GM18519 (cell line): Measurements from ENCODE around the gene PSMB7.

Experiments used
- ATAC-seq: cut with Tn5 transposase; IDR thresholded peaks from one replicate; pipeline ENCODE4 v1.9.1; 2021; ENCODE audit warnings: mild to moderate bottlenecking, moderate library complexity; ENCODE audit not compliant: unreplicated experiment, low FRiP score

The PSMB7 gene

DNA sequence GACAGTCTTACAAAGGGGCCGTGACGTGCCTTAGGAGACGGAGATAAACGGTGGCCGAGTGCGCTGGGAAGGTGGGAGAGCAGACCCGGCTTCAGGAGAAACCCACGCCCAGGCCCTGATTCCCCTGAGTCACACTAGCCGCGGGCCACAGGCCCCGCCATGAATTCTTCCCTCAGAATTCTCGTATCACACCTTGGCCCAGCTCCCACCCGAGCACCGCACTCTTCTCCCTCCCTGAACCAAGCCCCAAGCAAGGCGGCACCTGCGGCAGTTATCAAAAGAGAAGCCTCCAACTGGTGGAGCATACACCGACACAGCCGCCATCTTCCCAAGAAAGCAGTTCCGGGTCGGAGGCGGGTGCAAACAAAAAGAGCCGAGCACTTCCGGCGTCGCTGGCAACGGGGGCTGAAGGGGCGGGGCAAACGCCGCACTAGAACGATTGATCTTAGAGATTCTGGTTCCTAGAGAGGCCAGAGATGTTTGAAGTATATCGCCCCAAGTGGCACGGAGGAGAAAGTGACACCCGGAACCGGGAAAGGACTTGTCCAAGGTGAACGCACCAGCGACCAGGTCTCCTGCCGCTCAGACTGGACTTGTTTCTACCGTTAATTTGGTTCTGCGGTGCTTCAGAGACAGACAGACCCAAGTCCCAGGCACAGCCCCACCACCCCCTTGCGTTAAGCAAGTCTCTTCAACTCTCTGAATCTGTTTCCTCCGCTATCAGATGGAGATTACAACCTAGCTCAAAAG lies at the start of gene PSMB7:
Gene PSMB7 (minus strand): TSS at position 341 of the 750 bp plus-strand sequence. CDS start 17 bp downstream, at position 324.
- ATAC-seq = no peak

DNA sequence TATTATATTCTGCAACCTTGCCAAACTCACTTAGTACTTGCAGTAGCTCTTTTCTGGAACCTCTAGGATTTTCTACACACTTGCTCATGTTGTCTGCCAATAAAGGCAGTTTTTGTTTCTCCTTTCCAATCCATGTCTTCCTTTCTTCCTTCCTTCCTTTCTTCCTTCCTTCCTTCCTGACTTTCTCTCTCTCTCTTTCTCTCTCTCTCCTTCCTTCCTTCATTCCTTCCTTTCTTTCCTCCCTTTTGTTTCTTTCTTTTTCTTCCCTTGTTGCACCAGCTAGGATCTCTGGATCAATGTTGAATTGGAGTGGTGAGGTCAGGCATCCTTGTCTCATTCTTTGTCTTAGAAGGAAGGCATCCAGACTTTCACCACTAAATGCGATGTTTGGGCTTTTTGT lies 47.5 kb upstream of the PSMB7 start:
- ATAC-seq = no peak

DNA sequence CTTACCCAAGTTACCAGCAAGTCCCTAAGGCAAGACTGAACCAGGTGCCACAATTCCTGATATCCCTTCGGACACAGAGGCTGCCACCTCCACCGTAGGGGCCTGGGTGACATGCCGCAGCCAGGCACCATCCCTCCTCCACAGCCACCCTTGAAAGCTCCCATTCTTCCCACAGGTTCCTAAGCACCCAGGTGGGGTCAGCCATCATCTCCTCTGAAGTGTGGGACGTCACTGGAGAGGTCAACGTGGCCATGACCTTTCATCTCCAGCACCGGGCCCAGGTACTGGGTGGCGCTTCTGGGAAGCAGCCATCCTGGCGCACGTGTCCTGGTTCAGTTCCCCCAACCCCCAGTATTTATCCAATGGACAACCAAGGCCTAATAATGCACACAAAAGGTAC lies 43.2 kb upstream of the PSMB7 start:
- ATAC-seq = no peak

DNA sequence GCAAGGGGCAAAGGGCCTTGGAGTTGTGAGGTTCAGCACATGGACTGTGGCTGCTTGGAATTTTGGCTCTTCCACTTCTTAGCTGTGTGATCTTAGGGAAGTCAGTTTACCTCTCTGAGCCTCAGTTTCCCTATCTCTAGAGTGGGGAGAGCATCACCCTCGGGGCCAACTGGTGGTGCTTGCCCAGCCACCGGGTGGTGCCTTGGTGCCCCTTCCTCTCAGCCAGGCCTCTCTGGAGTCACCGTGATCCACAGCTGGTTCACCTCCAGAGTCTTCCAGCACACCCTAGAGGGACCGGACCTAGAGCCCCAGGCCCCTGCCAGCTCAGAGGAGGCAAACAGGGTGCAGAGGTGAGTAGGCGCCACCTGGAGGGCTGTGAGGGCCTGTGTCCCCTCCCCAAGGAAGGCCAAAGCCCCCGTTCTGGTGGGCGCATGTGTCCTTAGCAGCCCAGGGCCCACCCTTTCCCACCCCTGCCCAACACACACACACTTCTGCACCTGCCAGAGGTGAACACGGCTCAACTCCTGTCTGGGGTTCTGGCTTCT lies 42.7 kb upstream of the PSMB7 start:
- no peak for ATAC-seq

DNA sequence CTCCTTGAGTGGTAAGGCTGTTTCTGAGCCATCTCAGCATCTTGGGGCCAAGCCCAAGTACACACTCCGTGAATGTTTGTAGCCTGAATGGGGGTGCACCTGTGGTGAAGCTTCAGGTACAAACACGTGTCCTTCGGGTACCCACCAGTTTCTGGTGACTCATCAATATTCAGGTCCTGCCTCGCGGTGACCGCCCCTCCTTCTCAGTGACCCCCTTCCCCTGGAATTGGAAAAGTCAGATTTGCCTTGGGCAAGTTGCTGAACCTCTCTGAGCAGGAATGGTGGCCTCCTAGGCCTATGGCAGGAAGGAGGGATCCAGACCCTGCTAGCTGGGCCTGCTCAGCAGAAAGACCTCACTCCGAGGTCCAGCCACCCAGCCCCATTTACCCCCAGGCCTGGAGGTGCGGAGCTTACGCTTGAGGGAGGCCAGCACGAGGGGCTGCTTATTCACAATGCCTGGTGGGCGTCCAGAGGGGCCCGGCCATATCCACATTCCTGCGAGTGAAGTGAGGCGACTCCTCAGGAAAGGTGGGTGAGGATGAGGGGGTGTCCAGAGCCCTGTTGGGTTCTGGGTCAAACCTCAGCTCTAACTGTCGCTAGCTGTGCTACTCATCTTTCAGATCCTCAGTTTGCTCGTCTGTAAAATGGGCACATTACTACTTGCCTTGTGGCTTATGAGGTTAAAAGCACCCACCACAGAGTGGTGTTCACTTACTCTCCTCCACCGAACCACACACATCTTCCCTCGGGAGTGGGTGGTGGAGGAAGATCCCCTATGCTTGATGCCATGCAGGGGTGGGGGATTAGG lies 42.0 kb upstream of the PSMB7 start:
- no peak for ATAC-seq

DNA sequence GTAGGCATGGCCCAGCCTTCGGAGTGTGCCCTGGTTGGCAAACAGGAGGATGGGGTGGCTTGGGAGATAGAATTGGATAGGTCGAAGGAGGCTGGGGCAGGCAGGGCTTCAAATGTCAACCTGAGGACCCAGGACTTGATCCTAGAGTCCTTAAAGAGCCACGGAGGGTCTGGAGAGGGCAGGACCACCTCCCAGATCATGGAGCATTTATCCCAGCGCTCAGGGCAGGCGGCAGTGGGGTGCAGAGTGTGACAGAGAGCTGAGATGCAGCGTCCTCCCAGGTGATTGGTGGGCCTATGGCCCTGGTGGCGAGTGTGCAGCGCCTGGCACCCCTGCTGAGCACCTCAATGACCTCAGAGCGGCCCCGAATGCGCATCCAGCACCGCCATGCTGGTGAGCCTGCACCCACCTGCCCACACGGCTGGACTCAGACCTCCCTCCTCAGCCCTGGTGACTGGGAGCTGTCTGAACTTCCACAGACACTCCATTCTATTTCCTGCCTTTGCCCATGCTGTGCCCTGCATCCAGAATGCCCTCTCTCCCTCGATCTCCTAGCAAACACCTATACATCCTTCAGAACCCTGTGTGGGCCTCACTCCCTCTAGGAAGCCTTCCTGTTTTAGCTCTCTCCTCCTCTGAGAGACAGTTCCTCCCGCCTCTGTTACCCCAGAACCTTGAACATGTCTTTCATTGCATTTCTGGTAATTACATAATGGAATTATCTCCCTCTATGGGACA lies 41.3 kb upstream of the PSMB7 start:
- ATAC-seq = no peak

DNA sequence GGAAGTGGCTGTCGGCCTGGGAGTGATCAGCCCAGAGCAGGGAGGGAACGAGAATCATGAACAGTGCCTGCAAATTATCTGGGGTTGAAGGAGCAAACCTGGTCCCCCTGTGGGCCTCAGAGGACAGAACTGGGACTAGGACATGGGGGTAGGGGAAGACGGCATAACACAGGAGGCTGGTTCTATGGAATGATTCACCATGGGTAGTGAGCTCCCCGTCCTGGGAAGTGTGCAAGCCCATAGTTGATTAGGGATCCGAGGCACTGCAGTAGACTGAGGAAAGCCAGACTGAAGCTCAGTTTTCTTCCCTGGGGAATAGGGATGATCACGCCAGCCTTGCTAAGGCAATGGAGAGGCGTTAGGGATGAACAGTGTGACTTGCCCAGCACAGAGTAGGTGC lies 40.6 kb upstream of the PSMB7 start:
- ATAC-seq = no peak

DNA sequence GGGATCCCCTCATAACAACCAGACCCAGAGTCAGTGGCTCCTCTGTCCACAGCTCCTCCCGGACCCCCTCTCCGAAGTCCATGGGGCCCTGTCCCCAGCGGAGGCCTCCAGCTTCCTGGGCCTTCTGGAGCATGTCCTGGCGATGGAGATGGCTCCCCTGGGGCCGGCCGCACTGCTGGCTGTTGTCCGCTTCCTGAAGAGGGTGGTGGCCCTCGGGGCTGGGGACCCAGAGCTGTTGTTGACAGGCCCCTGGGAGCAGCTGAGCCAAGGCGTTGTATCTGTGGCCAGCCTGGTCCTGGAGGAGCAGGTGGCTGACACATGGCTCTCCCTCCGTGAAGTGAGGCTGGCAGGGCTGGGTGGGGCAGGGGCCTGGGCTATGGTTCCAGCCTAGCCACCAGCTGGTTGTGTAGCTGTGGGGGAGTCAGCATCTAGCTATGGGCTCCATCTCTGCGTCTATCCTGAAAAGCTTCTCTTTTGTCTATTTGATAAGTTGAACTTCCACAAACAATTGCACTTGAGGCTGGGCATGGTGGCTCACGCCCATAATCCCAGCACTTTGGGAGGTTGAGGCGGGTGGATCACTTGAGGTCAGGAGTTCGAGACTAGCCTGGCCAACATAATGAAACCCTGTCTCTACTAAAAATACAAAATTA lies 39.7 kb upstream of the PSMB7 start:
- no peak for ATAC-seq

DNA sequence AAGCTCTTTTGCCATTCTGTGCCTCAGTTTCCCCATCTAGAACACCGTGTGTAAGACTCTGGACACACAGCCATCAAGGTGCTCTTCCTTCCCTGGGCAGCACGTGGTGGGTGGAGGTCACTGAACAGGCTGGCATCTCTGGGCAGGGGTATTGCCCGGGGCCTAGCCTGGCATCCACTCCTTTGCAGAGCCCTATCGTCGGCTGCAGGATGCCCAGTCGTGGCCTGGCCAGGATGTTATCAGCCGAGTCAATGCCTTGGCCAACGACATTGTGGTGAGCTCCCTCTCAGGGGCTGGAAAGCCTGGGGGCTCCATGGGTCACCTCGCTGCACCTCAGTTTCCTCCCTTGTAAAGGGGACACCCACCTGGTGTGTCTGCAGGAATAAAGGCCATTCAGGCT lies 39.1 kb upstream of the PSMB7 start:
- ATAC-seq = no peak

DNA sequence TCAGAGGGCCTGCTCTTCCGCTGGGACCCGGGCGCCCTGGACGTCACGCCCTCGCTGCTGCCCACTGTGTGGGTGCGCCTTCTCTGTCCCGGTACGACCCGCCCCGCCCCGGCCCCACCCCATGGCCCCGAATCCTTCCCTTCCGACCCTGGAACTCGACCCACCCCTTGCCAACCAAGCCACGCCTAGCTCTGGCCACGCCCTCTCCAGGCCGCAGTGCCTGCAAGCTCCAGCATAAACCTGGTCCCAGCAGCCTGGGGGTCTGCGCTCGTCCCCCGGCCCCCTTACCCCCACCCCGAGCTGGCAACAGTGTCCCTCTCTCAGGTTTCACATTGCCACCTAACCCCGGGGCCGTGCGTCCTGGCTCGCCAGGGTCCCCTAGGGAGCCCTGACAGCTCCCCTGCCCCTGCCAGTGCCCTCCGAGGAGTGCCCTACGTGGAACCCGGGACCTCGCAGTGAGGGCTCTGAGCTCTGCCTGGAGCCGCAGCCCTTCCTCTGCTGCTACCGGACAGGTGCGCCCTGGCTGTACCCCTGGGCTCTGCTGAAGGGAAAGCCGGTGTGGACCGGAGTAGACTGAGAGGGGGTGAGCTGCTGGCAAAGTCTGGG lies 38.4 kb upstream of the PSMB7 start:
- ATAC-seq = no peak

DNA sequence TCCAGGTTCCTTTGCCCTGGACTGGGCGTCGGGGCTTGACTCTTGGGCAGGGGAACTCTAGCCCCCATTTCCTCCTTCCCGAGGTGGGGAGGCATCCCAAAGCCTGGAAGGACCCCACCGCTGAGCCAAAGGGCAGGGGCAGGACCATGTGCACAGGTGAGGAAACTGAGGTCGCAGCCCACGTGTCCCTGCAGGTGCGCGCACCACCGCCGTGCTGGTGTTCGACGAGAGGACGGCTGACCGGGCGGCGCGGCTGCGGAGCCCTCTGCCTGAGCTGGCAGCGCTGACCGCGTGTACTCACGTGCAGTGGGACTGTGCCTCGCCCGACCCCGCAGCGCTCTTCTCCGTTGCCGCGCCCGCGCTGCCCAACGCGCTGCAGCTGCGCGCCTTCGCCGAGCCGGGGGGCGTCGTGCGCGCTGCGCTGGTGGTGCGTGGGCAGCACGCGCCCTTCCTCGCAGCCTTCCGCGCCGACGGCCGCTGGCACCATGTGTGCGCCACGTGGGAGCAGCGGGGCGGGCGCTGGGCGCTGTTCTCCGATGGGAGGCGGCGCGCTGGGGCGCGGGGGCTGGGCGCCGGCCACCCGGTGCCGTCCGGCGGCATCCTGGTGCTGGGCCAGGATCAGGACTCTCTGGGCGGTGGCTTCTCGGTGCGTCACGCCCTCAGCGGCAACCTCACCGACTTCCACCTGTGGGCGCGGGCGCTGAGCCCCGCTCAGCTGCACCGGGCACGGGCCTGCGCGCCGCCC lies 37.8 kb upstream of the PSMB7 start:
- no peak for ATAC-seq

DNA sequence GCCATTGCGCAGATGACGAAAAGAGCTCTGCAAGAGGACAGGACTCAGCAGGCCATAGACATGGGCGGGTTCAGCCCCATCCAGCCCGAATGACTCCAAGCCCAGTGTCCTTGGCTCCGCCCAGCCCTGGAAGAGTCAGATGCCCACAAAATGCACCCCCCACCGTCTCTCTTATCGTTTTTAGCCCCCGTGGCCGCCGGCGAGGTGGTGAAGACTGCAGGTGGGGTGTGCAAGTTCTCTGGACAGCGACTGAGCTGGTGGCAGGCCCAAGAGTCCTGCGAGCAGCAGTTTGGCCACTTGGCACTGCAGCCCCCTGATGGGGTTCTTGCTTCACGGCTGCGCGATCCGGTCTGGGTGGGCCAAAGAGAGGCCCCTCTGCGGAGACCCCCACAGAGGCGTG lies 37.1 kb upstream of the PSMB7 start:
- no peak for ATAC-seq

DNA sequence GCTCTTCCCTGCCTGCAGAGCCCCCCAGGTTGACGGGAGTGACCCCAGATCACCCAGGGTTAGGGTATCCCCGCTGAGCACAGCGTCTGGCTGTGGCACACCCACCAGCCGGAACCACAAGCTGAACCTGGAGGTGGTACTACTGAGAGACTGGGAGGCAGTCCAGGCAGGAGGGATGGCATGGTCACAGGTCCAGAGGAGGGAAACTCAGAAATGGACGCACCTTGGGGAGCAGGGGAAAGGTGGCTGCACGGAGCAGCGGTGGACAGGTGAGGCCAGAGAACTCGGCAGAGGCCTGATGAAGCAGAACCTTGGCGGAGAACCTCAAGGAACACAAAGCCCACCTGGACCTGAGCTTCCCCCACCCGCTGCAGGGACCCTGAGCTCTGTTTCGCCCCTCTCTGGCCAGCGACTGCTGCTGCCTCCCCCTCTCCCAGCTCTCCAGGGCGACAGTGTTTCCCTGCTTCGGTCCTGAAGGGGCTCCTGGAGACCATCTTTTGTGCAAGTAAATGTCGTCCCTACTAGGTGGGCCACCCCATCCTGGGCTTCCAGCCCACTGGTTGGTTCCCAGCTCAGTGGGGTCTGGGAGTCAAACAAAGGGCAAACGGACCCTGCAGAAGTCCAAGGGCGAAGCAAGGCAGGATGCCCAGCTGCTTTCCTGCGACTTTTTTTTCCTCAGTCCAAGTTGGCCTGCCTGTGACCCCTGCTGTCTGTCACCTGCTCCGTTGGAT lies 35.9 kb upstream of the PSMB7 start:
- ATAC-seq = no peak

DNA sequence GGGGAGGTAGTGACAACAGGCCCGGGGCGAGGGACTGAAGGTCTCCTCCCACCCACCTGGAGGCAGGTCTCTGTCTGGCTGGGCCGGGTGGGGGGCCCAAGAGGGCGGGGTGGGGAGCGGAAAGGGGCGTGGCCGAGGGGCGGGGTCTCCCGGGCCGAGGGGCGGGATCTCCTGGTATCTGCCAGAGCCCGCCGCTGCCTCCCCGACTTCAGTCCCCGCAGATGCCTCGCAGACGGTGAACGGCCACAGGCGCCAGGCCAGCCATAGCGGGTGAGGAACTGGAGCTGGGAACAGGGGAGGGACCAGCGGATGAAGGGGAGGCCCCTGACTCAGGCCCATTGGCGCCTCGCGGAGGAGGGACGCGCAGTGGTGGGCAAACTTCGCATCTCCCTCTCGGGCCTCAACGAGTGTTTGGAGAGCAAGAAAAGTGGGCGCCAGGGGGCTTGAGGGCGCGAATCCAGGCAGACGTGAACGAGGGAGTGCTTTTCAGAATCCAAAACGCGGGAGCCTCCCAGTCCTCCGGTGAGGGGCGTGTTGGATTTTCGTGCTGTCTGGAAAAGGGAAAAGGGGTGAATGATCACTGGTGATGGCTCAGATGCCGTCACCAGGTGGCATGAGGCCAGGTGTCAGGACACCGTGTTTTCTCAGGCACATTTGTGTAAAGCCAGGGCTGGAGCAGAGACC lies 35.1 kb upstream of the PSMB7 start, which contains the start of gene ADGRD2:
Gene ADGRD2 (plus strand): TSS at position 211 of the 684 bp plus-strand sequence. CDS start 1,216 bp downstream, outside the sequence.
- no peak for ATAC-seq

DNA sequence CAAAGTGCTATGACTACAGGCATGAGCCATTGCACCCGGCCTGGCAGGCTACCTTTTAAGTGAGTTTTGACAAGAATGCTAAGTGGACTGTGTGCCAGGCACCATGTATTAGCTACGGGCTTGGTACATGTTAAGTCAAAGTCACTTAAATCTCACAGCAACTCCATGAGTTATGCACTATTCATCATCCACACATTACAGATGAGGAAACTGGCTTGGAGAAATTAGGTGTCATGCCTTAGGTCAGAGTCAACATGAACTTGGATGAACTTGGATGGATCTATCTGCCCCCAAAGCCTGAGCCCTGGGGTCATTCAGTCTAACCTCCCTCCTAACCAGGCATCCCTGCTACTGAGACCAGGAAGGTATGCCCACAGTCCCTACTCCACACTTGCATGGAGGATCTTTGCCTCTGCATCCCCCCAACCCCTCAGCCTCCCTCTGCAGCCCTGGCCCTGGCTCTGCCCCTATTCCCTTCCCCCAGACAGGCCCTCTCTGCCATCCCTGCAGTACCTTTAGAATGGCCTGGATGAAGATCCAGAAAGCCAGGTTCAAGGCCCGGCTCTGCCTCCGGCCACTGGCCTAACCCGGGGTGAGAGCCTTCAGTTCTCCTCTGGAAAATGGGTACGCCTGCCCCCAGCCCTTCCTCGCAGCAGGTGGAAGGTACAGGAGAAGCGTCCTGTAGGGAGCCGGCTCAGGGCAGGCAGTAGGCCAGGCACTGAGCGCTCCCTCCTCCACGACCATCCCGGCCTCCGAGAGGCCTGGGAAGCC lies 34.3 kb upstream of the PSMB7 start:
- ATAC-seq = no peak

DNA sequence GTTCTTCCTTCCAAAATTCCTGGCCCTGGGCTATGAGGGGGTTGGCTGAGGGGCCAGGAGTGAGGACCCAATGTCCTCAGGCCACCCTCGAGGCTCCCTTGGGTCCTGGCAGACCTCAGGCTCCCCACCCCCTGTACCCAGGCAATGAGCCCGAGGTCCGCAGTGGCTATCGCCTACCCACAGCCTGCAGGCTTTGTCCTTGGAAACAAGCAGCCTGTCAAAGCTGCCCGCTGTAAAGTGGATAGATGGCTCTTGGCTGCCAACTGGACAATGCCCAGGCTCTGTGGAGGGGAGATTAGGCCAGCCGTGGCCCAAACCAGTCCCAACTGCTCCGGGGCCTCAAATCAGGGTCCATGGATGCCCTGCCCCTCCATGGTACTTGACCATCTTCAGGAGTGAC lies 32.8 kb upstream of the PSMB7 start:
- ATAC-seq = no peak

DNA sequence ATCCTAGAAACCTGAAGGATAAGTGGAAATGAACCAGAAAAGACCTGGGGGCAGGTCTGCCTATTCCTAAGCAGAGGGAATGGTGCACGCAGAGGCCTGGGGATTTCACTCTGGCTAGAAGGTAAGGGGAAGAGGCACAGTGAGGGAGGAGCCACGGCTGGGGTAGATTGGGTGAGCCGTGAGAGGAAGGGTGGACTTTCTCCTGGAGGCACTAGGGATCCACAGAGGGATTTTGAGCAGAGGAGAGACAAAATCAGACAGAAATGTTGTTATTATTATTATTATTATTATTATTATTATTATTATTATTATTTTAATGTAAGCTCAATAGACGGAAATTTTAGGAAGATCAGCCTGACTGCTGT lies 32.0 kb upstream of the PSMB7 start:
- ATAC-seq = no peak
